Sigmoid colon (tissue), 4 donors: ENCODE measurements around the gene TRIM75.

Source experiments
- POLR2A ChIP-seq, 2 donors: fragments of 450-650 bp; IDR thresholded peaks; one replicate each; pipeline ENCODE4 v1.6.1; 2016; ENCODE audit warnings: antibody characterized with exemption in 2 of 2, mild to moderate bottlenecking in 2 of 2, moderate library complexity in 2 of 2
- POLR2AphosphoS5 ChIP-seq, 4 donors: sonication (generic); formaldehyde crosslinking; IDR thresholded peaks; one replicate each; pipeline ENCODE4 v1.6.1; 2017; ENCODE audit warnings: antibody characterized with exemption in 4 of 4
- TF ChIP-seq, protein P1 (sequence below), 4 experiments: fragments of 450-650 bp in 3 of 4; fragments of 200-600 bp in 1 of 4; IDR thresholded peaks; one replicate each; pipeline ENCODE4 v1.5.1; 2016 to 2019; ENCODE audit warnings: antibody characterized with exemption in 4 of 4, mild to moderate bottlenecking in 3 of 4, moderate library complexity in 2 of 4

GRCh38 chr4:165013691-165014090 is 40.0 kb upstream of the TRIM75 start:
- TF ChIP-seq, protein P1, sequence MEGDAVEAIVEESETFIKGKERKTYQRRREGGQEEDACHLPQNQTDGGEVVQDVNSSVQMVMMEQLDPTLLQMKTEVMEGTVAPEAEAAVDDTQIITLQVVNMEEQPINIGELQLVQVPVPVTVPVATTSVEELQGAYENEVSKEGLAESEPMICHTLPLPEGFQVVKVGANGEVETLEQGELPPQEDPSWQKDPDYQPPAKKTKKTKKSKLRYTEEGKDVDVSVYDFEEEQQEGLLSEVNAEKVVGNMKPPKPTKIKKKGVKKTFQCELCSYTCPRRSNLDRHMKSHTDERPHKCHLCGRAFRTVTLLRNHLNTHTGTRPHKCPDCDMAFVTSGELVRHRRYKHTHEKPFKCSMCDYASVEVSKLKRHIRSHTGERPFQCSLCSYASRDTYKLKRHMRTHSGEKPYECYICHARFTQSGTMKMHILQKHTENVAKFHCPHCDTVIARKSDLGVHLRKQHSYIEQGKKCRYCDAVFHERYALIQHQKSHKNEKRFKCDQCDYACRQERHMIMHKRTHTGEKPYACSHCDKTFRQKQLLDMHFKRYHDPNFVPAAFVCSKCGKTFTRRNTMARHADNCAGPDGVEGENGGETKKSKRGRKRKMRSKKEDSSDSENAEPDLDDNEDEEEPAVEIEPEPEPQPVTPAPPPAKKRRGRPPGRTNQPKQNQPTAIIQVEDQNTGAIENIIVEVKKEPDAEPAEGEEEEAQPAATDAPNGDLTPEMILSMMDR (IDR thresholded peaks at IDR 0.05): no peak
- TF ChIP-seq POLR2A (IDR thresholded peaks at IDR 0.05) (no peak), POLR2AphosphoS5 (IDR thresholded peaks at IDR 0.05) (no peak)
